ENCODE data around the gene FHIT. TPM values are rescaled to one million over a fixed set of nuclear protein-coding genes. Genes with fewer than 3 reads are reported as not detected.
A peak's percentile ranks its signal among the peaks of the same experiment; 100 is the strongest.

The FHIT gene
- total and polyA plus RNA-seq, 10 of the 15 experiments (the other 5 are each of a cell fraction or from before 2014, with no cell fraction given) = 4.2 to 14.9 (median 9.4) TPM

DNA sequence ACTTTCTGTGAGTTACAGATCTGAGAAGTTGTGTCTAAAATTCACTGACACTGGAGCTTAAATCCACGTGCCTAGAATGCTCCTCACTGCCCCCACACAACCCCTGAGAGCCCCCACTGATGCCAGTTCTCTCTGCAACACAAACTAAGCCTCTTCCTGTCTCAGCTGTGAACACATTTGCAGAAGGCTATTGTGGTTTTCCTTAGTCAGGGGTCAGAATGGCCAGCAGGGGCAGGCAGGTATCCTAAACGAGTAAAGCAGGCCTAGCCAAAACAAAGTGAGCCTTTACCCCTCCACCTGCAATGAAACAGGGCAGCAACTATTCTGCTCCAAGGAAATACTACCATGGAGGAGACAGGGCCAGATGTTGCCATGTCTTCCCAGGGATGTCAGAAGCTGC is 78.6 kb downstream of the FHIT start:
- ChIA-PET RAD21 (ENCODE audit: unreplicated experiment) (interaction anchor here (1.0 to 1.5 kb wide), 2 partner anchors 23 to 53 kb away, joined by 3 read pairs; no protein-coding TSS in a partner anchor), SMC1A (ENCODE audit: uncharacterized antibody, unreplicated experiment) (interaction anchor here (0.7 to 1.5 kb wide), 6 partner anchors 9 to 251 kb away, joined by 3 to 6 read pairs (median 3); no protein-coding TSS in a partner anchor), POLR2A (interaction anchor here (0.8 kb wide), 1 partner anchor 10 kb away, joined by 3 read pairs; no protein-coding TSS in a partner anchor), CTCF (interaction anchor here (2.0 kb wide), 1 partner anchor 21 kb away, joined by 7 read pairs; no protein-coding TSS in a partner anchor)
- ATAC-seq (peak; percentile 86), FAIRE-seq (no peak), DNase-seq (ENCODE audit: low read depth, low spot score) (no peak)
- Histone ChIP-seq H3K4me3 (no peak overlapping the region), H4K20me1 (ENCODE audit: control insufficient read depth, insufficient read depth) (no peaks in the 10 kb centered on the region), H3K27ac (ENCODE audit: control insufficient read depth, insufficient read depth) (peak overlapping the region; percentile 9; the same call in 1 of the 2 replicates), H3K4me1 (ENCODE audit: control insufficient read depth, insufficient read depth, low read length) (peaks cover 5% of the 10 kb centered on the region), H3K79me2 (ENCODE audit: control insufficient read depth, insufficient read depth, low read length) (no peaks in the 10 kb centered on the region), H3K36me3 (ENCODE audit: control insufficient read depth in 2 of 2, insufficient read depth in 2 of 2, low read length in 1 of 2) (no peaks in the 10 kb centered on the region), H3K9me3 (replicated peaks; ENCODE audit: control insufficient read depth, insufficient read depth, low read length) (no peaks in the 10 kb centered on the region), H3K9ac (ENCODE audit: control insufficient read depth, insufficient read depth, low read length) (no peak overlapping the region), H3K4me2 (ENCODE audit: control insufficient read depth, insufficient read depth) (0 out of 2 replicates have a peak overlapping the region, but pooled peaks have one; percentile 23), H2AFZ (ENCODE audit: control insufficient read depth, low read depth, low read length) (0 out of 2 replicates have a peak overlapping the region, but pooled peaks have one; percentile 21), H3K27me3 (replicated peaks in 1 of 2; ENCODE audit: control insufficient read depth in 2 of 2, insufficient read depth in 2 of 2, low read length in 1 of 2) (no peaks in the 10 kb centered on the region)
- no peak for TF ChIP-seq IKZF1 (conservative IDR thresholded peaks at IDR 0.05)
- TF ChIP-seq, protein P1, sequence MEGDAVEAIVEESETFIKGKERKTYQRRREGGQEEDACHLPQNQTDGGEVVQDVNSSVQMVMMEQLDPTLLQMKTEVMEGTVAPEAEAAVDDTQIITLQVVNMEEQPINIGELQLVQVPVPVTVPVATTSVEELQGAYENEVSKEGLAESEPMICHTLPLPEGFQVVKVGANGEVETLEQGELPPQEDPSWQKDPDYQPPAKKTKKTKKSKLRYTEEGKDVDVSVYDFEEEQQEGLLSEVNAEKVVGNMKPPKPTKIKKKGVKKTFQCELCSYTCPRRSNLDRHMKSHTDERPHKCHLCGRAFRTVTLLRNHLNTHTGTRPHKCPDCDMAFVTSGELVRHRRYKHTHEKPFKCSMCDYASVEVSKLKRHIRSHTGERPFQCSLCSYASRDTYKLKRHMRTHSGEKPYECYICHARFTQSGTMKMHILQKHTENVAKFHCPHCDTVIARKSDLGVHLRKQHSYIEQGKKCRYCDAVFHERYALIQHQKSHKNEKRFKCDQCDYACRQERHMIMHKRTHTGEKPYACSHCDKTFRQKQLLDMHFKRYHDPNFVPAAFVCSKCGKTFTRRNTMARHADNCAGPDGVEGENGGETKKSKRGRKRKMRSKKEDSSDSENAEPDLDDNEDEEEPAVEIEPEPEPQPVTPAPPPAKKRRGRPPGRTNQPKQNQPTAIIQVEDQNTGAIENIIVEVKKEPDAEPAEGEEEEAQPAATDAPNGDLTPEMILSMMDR (IDR thresholded peaks at IDR 0.05 in 2 of 3, conservative IDR thresholded peaks at IDR 0.05 in 1 of 3; ENCODE audit: control insufficient read depth in 2 of 3, extremely low read depth in 1 of 3, insufficient read depth in 1 of 3, low read depth in 3 of 3, low read length in 3 of 3) = peak; percentile 5 to 18 (median 8); a peak in 1 of 6 replicates
- peak; percentile 50; the same call in 1 of the 2 replicates for TF ChIP-seq RAD21 (IDR thresholded peaks at IDR 0.05; ENCODE audit: insufficient read depth, low read depth, low read length)
- TF ChIP-seq RUNX3 (IDR thresholded peaks at IDR 0.05; ENCODE audit: low read length) = peak; percentile 79
- TF ChIP-seq, protein P2, sequence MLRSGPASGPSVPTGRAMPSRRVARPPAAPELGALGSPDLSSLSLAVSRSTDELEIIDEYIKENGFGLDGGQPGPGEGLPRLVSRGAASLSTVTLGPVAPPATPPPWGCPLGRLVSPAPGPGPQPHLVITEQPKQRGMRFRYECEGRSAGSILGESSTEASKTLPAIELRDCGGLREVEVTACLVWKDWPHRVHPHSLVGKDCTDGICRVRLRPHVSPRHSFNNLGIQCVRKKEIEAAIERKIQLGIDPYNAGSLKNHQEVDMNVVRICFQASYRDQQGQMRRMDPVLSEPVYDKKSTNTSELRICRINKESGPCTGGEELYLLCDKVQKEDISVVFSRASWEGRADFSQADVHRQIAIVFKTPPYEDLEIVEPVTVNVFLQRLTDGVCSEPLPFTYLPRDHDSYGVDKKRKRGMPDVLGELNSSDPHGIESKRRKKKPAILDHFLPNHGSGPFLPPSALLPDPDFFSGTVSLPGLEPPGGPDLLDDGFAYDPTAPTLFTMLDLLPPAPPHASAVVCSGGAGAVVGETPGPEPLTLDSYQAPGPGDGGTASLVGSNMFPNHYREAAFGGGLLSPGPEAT (IDR thresholded peaks at IDR 0.05; ENCODE audit: low read depth) = no peak
- no peak for TF ChIP-seq ATF7 (IDR thresholded peaks at IDR 0.05; ENCODE audit: low read depth)
- WGBS (ENCODE audit: insufficient coverage, insufficient replicate concordance, low lambda C conversion rate, missing lambda C conversion rate) = 71% methylated on average over 2 of the region's 2 CpGs
- BruUV-seq (replicated peaks) = no TSS peak
- in situ Hi-C loops (cut with MboI) = no loop called here
- intact Hi-C loops (cut with micrococcal nuclease; ENCODE audit: unreplicated experiment) = no loop called here
